Effector CD4-positive, alpha-beta T cell (primary cell): ENCODE results near the gene SKIC8.

ENCODE experiments used
- DNase-seq: peaks from one replicate; pipeline ENCODE4 v3.0.0-alpha.2; 2020

Gene SKIC8

DNA sequence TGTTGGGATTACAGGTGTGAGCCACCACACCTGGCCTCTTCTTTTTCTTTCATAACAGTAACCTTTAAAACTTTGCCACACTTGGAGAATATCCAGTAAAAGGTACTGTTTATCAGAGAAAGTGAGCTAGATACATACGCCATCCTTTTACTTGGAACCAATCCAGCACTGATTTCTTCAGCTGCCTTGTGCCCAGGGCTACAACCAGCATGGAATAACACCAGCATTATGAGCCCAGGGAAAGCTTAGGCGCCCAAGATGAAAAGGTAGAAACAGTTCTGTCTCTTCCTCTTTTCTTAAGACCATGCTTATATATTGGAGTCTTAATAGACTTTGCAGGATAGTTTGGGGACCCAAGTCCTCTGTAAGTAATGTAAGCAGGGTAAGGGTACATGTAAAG, 8.4 kb downstream of the SKIC8 start:
- DNase-seq = no peak

DNA sequence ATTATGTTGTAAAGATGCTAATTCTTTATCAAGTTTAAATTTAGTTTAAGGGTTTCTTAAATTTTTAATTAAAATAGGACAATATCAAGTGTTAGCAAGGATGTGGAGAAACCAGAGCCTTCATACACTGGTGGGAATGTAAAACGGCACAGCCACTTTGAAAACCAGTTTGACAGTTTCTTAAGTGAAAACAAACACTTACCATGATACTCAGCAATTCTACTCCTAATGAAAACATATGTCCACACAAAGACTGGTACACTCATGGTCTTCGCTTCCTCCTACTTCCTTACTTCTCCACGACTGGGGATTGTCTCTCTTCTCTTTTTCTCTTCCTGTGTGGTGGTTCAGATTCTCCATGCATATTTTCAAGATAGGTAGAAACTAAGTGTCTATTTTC, 9.2 kb downstream of the SKIC8 start:
- DNase-seq = no peak

DNA sequence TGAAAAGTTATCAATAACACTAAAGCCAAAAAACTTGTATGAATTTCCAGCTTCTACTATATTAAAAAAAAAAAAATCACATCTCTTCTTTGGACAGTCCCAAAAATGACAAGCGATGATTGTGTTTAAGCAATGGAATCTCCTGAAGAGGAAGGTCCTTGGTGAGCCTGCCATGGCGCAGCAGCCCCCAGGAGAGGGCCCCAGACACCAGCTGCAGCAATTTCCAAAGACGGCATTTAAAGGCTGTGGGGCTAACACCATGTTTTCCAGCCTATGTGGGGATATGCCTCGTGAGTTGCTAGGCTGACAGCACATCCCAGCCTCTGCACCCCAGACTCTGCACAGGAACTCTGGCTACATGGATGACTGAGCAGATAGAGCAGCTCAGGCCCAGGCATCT, 14.7 kb downstream of the SKIC8 start:
- DNase-seq = no peak

DNA sequence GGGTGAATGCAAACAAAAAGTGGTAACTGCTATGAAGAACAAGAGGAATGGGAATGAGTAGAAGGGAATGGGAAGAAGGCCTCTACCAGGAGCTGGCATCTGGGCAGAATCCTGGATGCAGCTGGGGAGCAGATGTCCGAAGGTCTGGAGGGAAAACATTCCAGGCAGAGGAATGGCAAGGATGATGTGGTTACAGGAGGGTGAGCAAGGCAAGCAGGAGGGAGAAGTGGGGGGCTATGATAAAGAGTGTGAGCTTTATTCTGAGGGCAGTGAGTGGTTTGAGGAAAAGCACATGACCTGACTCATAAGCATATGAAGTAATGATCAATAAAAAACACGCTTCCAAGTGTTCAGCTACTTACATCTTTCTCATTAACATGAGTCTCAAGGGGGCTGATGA, 17.1 kb downstream of the SKIC8 start:
- DNase-seq = no peak

DNA sequence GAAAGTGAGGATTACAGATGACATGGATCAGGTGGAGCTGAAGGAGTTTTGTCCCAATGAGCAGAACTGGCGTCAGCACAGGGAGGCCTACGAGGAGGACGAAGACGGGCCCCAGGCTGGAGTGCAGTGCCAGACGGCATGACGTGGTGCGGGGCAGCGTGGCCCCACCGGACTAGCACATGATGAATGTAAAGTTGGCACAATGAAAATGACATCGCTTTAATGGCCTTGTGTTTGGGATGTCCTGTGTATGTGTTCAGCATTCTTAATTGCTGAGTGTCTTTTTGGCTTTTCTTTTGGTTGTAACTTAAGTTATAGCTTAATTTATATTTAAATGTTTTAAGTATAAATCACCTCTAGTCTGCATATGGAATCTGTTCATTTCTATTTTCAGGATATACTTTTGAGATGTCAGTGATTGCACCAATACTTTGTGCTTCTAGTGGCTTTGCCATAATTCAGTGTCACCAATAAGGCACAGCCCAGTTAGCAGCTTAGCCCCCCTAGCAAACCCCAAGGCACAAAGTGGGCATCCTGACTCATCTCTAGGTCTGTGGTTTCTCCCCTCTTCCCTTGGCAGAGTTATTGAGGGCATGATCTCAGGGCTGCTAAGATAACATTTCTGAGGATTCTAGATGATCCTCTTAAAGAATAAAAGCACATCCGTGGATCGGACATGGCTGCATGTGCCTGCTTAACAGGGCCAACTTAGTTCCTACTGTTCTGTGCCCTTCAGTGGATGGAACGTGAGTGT, 18.9 kb downstream of the SKIC8 start:
- DNase-seq = no peak

DNA sequence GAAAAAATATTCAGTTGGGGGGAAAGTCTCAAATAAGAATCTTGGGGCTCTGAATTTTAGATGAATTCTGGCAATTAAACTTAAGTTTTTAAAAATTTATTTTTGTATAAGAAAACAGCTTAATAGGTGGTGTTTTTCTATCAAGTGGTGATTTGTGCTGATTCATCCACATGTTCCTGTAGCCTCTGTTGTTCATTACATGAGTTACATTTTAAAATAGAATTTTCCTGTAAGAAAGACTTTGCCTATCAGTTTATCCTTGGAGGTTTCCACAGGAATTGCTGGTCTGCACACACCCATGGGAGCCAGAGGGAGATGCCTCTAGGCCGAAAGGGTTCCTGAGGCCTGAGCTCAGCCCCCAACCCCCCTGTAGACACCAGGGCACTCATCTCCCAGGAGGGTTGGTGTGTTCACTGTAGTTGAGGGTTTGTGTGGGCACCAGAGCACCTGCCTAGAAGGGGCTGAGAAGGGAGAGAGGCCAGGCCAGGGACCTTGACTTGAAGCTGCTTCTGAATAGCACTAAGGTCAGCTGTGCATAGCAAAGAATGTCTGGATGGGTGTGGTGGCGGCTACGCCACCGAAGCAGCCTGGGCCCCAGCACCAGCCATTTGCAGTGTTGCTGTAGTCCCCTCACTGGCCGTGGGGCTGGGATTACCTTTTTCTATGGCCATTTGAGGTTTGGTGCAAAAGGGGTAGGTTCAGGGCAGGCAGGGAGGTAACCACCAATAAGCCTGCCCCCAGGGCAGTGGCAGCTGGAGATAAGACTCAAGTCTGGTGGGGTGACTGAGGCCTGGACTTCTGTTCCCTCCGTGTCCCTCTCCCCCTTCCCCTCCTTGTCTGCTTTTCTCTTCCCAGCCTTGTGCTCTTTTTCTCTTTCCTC, 23.1 kb downstream of the SKIC8 start:
- DNase-seq = no peak

DNA sequence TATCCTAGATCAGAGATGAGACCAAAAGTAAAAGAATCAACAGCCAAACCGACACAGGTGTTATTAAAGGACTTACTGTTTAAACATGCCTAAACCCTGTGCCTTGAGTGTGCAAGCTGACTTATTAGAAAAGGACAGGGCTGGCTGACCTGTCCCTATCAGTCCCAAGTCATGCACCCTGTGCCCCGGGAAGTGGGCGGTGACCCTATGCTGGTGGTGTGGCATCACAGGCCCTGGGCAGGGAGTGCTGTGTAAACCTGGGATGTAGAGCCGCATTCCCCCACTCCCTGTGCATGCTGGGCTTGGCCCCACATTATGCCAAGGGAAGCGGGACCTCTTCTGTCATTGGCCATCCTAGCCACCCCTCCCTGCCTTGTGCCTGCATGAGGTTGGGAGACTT, 24.4 kb downstream of the SKIC8 start:
- DNase-seq = no peak

DNA sequence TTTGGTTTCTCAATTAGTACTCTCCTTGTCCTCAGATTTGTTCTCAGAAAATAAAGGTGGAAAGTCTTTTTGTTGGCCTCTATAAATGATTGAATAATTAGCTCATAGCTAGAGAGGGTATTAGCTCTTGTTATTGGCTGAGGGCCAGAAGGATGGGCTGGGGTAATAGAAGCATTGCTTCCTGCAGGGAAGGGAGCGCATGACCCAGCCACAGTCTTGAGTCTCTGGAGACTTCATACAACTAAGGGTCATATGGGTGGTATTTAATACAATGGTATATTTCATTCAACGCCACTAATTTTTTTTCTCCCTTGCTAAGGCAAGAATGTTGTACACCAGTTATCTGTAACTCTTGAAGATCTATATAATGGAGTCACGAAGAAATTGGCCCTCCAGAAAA, 26.6 kb downstream of the SKIC8 start:
- no peak for DNase-seq

DNA sequence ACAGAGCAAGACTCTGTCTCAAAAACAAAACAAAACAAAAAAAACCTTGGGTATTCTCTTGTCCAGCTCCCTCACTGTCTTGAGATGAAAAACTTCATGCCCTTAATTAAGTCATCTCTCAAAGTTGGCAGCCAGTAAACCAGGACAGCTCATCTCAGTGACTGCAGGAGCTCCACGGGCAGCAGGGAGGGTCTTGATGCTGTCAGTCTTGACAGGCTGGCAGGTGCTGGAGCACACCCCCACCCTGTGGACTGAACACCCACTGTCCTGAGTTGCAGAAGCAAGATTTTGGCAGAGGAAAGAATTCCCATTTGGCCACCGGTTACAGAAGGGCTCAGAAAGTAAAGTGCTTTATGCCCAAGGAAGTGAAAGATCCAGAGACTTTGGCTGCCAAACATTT, 27.1 kb downstream of the SKIC8 start:
- DNase-seq = no peak

DNA sequence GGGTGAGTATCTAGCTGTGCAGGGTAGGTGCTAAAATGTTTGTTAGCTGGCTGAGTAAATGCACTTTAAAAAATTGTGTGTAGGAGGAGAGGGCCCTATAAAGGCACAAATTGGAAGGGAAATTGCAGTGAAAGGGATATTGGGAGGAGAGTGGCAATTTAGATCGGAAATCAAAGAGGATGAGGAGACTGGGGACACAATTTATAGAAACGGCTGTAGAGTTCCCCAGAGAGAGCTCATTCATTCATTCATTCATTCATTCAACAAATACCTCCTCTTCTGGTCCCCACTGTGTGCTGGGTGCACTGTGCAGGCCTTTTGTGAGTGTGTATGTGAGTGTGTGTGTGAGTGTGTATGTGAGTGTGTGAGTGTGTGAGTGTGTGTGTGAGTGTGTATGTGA, 32.6 kb downstream of the SKIC8 start:
- DNase-seq = no peak

DNA sequence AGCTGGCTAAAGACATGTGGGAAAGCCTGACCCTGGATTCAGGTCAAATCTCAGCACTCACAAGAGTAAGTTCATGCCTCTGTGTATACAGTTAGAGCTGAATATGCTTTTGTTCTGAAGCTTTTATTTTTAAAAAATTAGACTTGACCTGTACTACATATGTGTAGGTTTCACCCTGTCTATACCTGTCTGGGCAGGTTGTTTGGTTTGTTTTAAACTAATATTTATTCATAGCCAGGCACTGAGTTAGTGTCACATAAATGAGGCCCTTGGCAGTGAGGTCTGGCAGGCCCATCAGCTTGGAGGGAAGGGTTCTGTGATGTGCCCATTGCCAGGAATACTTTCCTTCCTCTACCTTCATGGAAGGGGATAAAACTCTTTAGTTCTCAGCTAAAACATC, 33.2 kb downstream of the SKIC8 start:
- DNase-seq = no peak

DNA sequence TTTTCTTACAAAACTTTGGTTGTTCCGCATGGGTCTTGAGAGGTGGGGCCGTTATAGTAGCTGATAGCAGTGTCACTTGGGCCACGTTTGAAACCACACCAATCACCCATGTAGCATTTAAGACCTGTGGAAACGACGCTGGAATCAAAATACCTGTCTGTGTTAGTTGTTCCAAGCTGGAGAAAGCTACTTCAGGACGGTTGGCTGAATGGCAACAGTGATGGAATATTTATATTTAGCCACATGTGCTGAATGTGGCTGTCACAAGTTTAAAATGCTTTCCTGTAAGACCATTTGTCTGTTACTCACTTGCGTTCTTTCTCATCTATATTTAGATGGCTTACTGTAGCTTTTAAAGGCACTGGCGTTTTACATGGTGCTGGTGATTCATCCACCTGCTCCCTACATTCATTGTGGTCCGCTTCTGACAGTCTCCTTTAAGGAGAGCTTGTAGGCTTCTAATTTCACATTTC, 33.6 kb downstream of the SKIC8 start:
- no peak for DNase-seq

DNA sequence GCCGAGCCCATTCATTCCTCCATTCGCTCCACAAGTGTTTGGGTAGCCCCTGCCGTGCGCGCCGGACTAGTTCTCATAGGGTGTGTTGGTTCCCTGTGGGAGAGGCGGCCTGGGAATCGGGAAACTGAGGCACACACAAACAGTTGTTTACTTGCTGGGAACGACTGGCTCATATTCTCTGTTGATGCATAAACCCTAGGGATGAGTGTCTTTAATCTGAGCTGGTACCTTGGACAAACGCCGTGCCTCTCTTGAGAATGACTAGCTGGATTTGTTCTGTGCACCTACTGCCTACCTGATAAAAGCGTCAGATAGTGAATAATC, 34.3 kb downstream of the SKIC8 start:
- DNase-seq = no peak

DNA sequence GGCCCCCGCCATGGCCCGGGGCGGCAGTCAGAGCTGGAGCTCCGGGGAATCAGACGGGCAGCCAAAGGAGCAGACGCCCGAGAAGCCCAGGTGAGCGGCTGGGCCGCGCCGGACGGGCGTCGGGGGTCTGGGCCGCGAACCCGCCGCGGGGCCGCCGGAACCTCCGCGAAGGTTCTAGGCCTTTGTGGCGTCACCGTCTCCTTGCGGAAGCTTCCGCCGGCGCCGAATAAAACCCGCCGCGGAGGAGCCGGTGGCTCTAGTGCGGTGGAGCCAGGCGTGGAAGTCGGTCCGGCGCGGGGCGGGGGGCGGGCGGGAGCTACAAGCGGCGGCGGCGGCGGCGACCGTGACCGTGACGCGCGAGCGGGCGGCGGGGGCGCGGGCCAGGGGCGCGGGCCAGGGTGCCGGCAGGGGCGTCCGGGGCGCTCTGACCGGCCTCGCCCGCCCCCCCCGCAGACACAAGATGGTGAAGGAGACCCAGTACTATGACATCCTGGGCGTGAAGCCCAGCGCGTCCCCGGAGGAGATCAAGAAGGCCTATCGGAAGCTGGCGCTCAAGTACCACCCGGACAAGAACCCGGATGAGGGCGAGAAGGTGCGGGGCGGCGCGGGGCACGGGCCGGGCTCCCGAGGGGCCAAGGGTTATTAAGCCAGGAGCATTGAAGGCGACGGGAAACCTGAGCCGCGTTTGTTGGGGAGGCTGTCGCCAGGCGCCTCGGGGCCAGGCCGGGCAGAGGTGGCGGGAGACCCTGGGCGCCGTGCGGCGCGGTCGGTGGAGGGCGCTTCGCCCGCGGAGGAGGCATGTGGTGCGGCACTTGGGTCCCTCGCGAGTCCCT, 34.9 kb downstream of the SKIC8 start, which contains the start of gene DNAJA4:
Gene DNAJA4, plus strand, starts transcription at position 259 of the 833 bp plus-strand sequence. Its CDS starts 202 bp downstream, at position 461.
- peak; percentile 44 for DNase-seq

DNA sequence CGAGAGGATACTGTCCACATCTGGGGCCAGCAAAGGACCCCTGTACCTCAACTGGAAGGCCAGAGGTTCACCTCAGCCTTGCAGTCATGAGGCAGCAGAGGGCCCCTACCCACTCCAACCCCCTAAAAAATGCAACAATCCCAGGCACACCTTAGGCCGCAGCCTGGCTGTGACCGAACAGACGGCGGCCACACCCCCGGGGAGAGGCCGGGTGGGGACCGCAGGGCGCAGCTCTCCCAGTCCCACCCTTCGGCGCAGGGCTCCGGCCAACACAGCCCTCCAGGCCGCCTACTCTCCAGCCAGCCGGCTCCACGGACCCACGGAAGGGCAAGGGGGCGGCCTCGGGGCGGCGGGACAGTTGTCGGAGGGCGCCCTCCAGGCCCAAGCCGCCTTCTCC, 35.5 kb downstream of the SKIC8 start:
- no peak for DNase-seq

DNA sequence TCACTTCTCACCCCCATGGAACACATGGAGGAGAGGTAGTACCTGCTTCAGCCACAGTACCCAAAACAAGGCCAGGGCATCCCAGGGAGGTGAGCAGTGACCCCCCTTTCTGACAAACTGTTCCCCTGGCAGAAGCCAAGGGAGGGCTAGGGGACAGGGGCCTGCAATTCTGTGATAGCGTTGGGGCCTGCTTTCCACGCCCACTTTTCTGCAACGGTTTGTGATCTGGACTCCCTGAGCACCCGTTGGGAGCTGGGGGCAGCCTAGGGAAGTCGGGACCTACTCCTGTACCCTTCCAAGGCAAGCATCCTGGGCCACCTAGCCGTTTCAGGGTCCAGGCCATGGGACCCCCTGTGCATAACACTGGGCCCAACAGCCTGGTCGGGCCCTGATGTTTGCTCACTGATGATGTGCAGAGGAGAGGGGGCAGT, 36.0 kb downstream of the SKIC8 start:
- DNase-seq = no peak

DNA sequence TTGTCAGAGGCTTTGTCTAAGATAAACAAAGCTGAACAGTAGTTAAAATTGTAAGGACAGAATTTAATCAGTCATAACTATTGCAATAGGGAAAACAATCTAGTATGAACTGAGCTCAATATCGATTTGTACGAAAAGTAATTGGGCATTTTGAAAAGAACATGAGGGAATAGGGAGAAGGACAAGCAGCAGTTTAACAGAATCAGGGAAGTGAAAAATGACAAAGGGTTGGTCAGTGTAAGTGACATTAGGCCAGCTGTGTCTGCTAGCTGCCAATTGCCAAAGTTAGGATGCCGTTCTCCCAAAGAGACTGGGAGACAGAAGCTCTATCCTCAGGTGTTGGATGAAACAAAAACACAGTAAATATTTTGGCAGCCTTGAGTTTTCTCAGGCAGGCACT, 38.3 kb downstream of the SKIC8 start:
- no peak for DNase-seq

DNA sequence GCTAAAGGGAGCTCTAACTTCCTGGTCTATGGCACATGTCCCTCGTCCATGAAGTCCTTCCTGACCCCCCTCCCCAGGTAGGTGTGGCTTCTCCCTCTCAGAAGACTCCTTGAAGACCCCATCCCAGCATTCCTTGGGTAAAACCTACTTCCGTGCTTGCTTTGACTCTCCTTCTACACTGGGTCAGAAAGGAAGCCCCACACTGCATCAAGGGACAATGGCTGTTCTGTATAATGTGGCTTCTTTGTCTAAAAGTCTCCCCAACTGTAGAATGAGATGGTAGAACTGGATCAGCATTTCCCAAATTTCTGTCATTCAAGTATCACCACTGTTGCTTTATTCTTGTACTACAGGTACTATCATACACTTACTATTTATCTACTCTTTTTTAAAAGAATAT, 38.9 kb downstream of the SKIC8 start:
- DNase-seq = no peak

DNA sequence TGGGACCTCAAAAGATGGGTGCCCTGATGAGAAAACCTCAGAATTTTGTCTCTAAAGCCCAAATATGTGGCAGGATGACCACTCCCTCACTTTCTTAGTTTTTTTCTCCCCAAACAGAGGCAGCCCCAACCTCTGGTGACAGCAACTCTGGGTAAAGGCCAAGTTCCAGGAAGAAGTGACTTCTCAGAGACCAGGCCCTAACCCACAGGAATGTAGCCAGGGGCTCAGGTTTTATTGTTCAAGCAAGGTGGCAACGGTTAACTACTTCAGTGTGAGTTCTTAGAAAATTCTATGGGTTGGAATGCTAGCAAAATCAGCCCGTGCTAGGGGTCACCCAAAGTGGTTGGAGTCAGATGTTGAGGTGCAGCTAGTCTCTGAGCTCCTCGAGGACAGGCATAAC, 40.2 kb downstream of the SKIC8 start:
- DNase-seq = no peak

DNA sequence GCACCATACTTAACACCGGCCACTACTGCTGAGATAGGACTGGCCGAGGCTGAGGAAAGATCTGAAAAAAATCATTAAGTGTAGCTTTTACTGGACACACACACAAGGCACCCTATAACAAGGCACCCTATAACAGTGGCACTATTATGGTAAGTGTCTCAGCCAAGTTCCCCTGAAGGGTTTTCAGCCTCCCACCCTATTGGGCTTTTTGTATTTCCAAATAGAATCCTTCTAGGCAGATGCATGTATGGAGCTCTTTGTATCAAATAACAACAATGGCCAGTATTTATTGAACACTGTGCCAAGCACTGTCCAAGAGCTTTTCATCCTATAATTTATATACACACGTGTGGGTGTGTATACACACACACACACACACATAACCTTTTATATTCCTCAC, 41.7 kb downstream of the SKIC8 start:
- DNase-seq = no peak

DNA sequence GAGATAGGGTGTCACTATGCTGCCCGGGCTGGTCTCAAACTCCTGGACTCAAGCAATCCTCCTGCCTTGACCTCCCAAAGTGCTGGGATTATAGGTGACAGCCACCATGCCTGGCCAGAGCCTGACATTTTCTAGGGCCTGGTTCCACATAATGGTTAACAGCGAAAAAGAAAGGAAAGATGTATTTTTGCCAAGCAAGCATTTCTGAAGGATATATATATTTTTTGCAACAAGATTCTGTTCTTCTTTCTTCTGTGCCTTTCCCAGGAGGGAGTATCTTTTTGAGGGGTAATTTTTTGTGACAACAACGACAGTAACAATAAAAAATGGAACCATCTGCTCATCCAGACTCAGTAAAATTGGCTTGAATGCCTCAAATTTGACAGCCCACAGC, 43.4 kb downstream of the SKIC8 start:
- no peak for DNase-seq

DNA sequence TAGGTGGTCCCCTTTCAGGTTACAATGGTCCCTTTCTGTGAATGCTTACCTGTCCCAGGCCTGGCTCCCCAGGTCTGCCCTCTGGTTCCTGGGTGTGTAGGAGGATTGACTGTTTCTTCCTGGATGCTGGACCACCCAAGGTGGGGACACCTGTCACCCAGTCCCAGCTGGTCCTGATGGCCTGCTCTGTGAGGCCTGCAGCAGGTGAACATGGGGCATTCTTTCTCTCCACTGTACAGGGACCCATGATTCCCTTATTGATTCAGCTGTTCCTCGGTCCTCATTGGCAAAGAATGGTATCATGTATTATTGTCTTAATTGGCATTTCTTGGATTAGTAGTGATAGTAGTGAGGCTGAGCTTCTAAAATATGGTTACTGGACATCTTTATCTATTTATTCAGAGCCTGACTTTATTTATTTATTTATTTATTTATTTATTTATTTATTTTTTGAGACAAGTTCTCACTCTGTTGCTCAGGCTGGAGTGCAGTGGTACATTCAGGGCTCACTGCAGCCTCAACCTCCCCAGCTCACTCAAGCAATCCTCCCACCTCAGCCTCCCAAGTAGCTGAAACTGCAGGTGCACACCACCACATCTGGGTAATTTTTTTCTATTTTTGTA, 43.9 kb downstream of the SKIC8 start:
- DNase-seq = no peak

DNA sequence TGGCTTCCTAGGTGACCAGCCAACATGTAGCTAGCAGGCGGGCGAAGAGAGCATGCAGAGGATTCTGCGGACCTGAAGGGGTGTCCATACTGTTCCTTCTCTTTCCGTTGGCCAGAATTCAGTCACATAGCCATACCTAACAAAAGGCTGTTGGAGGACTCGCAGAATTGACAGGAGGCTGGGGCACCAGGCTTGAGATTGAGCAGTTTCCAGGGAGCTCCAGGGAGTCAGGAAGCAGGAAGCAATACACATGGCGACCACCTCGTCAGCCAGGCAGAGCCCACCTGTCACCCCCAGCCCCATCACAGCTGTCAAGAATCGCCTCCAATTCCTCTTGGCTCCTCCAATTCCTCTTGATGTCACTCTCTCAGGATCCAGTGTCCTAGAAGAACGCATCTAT, 48.3 kb downstream of the SKIC8 start:
- DNase-seq = no peak
